CD4-positive, alpha-beta T cell treated with Interleukin-15 for 4 hours (primary cell): ENCODE results near the gene GAK.

Source experiments
- DNase-seq: peaks from one replicate; pipeline ENCODE4 v3.0.0-alpha.2; 2020; ENCODE audit warnings: low spot score

GAK gene

GRCh38 chr4:870951-871350 is 61.2 kb downstream of the GAK start:
- no peak for DNase-seq

GRCh38 chr4:869776-870175 is 62.3 kb downstream of the GAK start:
- no peak for DNase-seq

GRCh38 chr4:868421-868820 is 63.7 kb downstream of the GAK start:
- DNase-seq, result no peak

- no peak for DNase-seq
Observed at GRCh38 chr4:867526-868250, 64.4 kb downstream of the GAK start.

- DNase-seq, result no peak
Observed at GRCh38 chr4:866761-867390, 65.2 kb downstream of the GAK start.

GRCh38 chr4:866068-866760 is 65.9 kb downstream of the GAK start:
- no peak for DNase-seq

GRCh38 chr4:865572-865971 is 66.5 kb downstream of the GAK start:
- no peak for DNase-seq

- DNase-seq, result no peak
Observed at GRCh38 chr4:865121-865465, 67.0 kb downstream of the GAK start.

GRCh38 chr4:864456-865120 is 67.5 kb downstream of the GAK start:
- DNase-seq, result no peak

GRCh38 chr4:860561-860960 is 71.6 kb downstream of the GAK start:
- no peak for DNase-seq

- no peak for DNase-seq
Observed at GRCh38 chr4:859496-859895, 72.6 kb downstream of the GAK start.

- no peak for DNase-seq
Observed at GRCh38 chr4:858831-859451, 73.2 kb downstream of the GAK start.

GRCh38 chr4:858041-858481 is 74.1 kb downstream of the GAK start:
- DNase-seq, result no peak

- DNase-seq, result no peak
Observed at GRCh38 chr4:857461-857860, 74.7 kb downstream of the GAK start.

GRCh38 chr4:856225-856901 is 75.8 kb downstream of the GAK start:
- peak; percentile 5 for DNase-seq

GRCh38 chr4:855880-856224 is 76.3 kb downstream of the GAK start:
- no peak for DNase-seq

GRCh38 chr4:854356-854755 is 77.8 kb downstream of the GAK start:
- DNase-seq, result no peak

GRCh38 chr4:853416-853781 is 78.7 kb downstream of the GAK start:
- no peak for DNase-seq

- no peak for DNase-seq
Observed at GRCh38 chr4:851701-852430, 80.2 kb downstream of the GAK start.

GRCh38 chr4:850323-850945 is 81.7 kb downstream of the GAK start:
- DNase-seq, result no peak
